SJSA1 (cell line): ENCODE measurements around the gene EOGT. TPM values are rescaled to one million over a fixed set of nuclear protein-coding genes. Genes with fewer than 3 reads are reported as not detected.

Experiments
- DNase-seq, 2 experiments: peaks; one replicate each; pipeline ENCODE4 v3.0.0-alpha.2; 2015 to 2020; ENCODE audit warnings: low spot score in 2 of 2, low read depth in 1 of 2
- H3K27ac ChIP-seq: fragments of 250-450 bp; sonication (Bioruptor Pico); 2 replicates; pipeline ENCODE4 v1.5.1; 2020; ENCODE audit warnings: mild to moderate bottlenecking, moderate library complexity
- H3K27me3 ChIP-seq: fragments of 250-450 bp; sonication (Bioruptor Pico); replicated peaks from 2 replicates; pipeline ENCODE4 v1.5.1; 2020; ENCODE audit warnings: mild to moderate bottlenecking, moderate library complexity
- H3K36me3 ChIP-seq: fragments of 250-450 bp; sonication (Bioruptor Pico); 2 replicates; pipeline ENCODE4 v1.5.1; 2020; ENCODE audit warnings: mild to moderate bottlenecking
- H3K4me1 ChIP-seq: fragments of 250-450 bp; sonication (Bioruptor Pico); replicated peaks from 2 replicates; pipeline ENCODE4 v1.6.1; 2021; ENCODE audit warnings: mild to moderate bottlenecking
- H3K4me3 ChIP-seq: fragments of 250-450 bp; sonication (Bioruptor Pico); 2 replicates; pipeline ENCODE4 v1.5.1; 2020; ENCODE audit warnings: mild to moderate bottlenecking
- H3K9me3 ChIP-seq: fragments of 250-450 bp; sonication (Bioruptor Pico); replicated peaks from 2 replicates; pipeline ENCODE4 v1.5.1; 2020; ENCODE audit warnings: mild to moderate bottlenecking
- total RNA-seq: library from RNA; depleted of rRNA; stranded (reverse); fragments of >200 nt; shearing (Covaris generic); gene quantifications from 2 replicates; pipeline ENCODE4 v1.2.3, GENCODE V29; 2014; rRNA removed

The EOGT gene
- 23.3 and 43.0 TPM in 2 replicates for total RNA-seq

DNA sequence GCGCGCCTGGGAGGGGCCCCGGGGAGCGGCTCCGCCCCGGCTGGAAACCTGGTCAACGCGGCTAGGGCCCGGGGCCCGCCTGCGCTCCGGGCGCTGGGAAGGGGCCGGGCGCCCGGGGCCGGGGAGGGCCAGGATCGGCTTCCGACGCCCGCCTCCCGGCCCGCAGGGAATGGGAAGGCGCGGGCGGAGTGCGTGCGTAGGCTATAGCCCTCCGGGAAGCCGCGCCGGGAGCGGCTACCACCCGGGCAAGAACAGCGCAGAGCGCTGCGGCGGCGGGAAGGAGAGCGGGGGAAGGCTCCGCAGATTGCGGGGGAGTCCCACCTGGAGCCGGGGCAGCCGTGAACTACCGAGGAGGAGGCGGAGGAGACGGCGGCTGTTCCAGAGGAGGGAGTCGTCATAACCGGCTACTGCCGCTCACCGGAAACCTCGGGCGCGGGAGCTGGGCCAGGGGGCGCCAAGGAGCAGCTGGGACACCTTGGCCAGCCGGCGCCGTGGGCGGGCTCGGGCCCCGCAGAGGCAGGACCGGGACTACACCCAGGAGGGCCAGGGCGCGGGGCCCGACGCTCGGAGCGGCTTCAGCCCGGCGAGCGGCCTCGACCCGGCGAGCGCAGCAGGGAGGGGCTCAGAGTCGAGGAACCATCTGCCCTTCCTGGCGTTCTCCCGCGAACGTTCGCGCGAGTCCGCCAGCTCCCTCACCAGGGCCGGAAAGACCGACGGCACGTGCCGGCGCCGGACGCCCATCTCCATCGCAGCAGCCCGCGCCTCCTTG lies at the start of gene EOGT:
TSS of gene EOGT (minus strand) at position 432 of the 769 bp plus-strand sequence. CDS start 3,838 bp downstream, outside the sequence.
- Histone ChIP-seq H3K27ac (peak within 1 kb of the TSS; percentile 94), H3K4me1 (peaks cover 35% of the 10 kb centered on the region), H3K4me3 (peak within 1 kb of the TSS; percentile 85), H3K36me3 (peaks cover 34% of the 10 kb centered on the region), H3K27me3 (no peaks in the 10 kb centered on the region), H3K9me3 (no peaks in the 10 kb centered on the region)
- DNase-seq: peak; percentile 87 to 88

DNA sequence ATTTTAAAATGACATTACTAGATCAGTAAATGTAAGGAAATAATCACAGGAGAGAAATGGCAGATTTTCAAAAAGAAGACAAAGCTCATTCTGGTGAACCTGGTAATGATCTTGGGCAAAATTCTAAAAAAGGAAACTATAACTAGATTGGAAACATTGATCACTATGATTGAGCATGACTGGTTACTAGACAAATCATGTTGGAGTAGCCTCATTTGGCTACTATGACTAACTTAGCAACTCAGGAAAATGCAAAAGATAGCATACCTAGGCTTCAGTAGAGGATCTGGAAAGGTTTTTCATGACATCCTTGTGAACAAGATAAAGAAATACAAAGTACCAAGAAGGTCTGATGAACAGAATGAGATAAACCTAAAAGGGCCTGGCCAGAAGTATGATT lies 46.2 kb upstream of the EOGT start:
- no peaks in the 10 kb centered on the region for H3K9me3 ChIP-seq

DNA sequence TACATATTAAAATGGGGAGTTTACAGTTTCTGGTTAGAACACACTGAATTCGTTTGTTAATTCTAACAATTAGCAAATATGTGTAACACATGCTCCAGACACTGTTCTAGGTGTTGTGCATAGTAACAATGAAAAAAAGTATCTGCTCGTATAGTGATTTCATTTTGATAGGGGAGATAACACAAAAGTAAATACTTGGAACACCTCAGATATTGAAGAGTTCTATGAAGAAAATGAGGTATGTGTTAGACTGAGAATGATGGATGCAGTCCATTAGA lies 45.4 kb upstream of the EOGT start:
- Histone ChIP-seq H3K27ac (no peak overlapping the region), H3K36me3 (peaks cover 81% of the 10 kb centered on the region), H3K9me3 (no peaks in the 10 kb centered on the region), H3K27me3 (no peaks in the 10 kb centered on the region), H3K4me3 (no peak overlapping the region), H3K4me1 (no peaks in the 10 kb centered on the region)
- DNase-seq: no peak

More for the DNA sequence above, 46.2 kb upstream of the EOGT start:
- Histone ChIP-seq H3K27ac (no peak overlapping the region), H3K4me3 (no peak overlapping the region), H3K27me3 (no peaks in the 10 kb centered on the region), H3K4me1 (no peaks in the 10 kb centered on the region), H3K36me3 (peaks cover 83% of the 10 kb centered on the region)
- no peak for DNase-seq

DNA sequence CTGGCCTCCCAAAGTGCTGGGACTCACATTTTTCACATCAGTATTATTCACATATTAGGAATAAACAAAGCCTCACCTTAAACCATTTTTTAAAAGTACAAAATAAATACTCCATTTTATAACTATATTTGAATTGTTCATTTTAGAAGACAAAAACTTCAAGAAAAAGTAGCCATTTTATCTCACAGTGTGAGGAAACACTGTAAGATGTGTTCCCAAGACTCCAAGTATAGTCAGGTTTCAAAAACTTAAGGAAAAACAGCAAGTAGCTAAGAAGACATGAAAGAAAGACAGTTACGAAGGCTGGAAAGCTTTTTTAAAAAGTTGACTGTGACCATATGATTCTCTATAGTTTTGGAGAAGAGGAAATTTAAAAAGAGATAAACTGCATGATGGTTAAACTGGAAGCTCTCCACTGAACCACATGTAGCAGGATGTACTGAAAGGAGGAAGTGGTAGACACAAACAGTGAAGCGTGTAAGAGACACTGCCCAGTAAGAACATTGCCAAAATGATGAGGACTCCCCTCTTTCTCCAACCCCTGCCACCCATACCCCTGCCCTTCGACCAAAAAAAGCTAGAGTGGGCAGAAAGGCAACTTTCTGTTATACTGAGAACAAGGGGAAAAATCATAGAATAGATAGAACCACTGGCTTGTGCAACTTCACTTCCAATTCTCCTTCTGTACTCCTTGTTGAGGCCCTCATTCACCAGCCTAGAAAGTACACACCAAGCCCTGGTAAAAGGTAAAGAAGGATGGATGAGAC lies 44.9 kb upstream of the EOGT start:
- Histone ChIP-seq H3K4me1 (no peaks in the 10 kb centered on the region), H3K9me3 (no peaks in the 10 kb centered on the region), H3K27me3 (no peaks in the 10 kb centered on the region), H3K4me3 (no peak overlapping the region), H3K27ac (no peak overlapping the region), H3K36me3 (peaks cover 83% of the 10 kb centered on the region)
- DNase-seq: no peak

DNA sequence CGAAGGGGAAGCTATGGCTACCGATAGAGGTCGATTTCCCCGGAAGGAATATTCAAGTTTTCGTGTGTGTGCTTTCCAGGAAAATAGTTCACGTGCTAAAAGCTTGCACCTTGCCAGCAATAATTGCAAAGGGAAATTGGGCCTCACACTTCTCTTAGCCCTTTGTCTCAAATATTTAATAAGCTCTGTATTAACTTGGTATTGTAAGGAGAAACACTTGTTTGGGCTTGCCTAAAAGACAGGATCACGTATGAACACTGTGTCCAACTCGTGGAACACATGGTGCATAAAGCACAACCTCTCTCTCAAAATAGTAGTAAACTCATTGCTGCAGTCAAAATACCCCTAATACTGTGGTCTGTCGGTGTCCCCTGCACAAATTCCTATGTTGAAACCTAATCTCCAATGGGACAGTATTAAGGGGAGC lies 39.0 kb upstream of the EOGT start:
- Histone ChIP-seq H3K36me3 (peaks cover 51% of the 10 kb centered on the region), H3K27me3 (no peaks in the 10 kb centered on the region), H3K4me1 (peaks cover 4% of the 10 kb centered on the region), H3K4me3 (peak overlapping the region; percentile 63), H3K9me3 (no peaks in the 10 kb centered on the region), H3K27ac (peak overlapping the region; percentile 83)
- no peak for DNase-seq

DNA sequence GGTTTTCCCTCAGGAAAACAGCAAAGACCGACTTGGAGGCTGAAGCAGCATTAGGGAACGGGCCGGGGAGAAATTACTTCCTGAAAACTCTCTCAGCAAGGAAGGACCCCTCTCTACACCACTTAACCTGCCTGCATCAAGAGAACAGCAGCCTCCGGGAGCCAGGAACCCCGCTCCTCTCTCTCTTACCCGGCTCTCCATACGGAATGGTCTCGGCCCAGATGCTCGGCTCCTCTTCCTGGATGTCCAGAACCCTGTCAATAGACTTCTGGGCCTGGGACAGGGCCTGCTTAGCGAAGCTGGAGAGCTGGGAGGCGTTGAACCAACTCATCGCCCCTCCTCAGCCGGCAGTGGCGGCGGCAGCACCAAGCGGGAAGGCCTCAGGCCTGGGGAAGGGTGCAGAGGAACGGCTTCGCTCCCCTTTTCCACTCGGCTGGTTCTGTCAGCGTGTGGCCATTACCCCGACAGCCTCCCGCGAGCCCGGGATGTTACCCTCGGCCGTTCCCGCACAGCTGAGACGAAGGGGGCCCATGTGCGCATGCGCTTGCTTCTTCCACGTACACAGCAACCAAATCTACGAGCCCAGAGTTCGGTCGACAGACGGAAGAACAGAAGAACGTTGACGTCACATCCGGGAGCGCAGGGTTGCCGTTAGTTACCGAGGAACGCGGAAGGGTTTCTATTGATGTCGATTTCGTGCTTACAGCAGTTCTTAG lies 38.4 kb upstream of the EOGT start, which contains the start of gene TMF1:
TSS of gene TMF1 (minus strand) at position 578 of the 716 bp plus-strand sequence. CDS start at position 331, 247 bp downstream.
- Histone ChIP-seq H3K27me3 (no peaks in the 10 kb centered on the region), H3K27ac (peak within 1 kb of the TSS; percentile 83), H3K36me3 (peaks cover 51% of the 10 kb centered on the region), H3K4me1 (peaks cover 4% of the 10 kb centered on the region), H3K9me3 (no peaks in the 10 kb centered on the region), H3K4me3 (peak within 1 kb of the TSS; percentile 63)
- peak; percentile 93 to 96 for DNase-seq

DNA sequence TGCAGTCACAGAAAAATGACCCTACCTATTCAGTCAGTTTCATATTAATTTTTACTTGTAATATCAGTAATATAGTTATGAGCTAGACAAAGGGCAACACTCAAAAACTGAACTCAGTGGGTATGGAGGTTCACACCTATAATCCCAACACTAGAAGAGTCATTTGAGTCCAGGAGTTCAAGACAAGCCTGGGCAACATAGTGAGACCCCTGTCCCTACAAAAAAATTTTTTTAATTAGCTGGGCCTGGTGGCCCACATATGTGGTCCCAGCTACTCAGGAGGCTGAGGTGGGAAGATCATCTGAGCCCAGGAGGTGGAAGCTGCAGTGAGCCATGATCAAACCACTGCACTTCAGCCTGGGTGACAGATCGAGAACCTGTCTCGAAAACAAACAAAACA lies 35.5 kb upstream of the EOGT start:
- H3K27me3 ChIP-seq: no peaks in the 10 kb centered on the region
- H3K4me3 ChIP-seq: no peak overlapping the region
- no peaks in the 10 kb centered on the region for H3K9me3 ChIP-seq

DNA sequence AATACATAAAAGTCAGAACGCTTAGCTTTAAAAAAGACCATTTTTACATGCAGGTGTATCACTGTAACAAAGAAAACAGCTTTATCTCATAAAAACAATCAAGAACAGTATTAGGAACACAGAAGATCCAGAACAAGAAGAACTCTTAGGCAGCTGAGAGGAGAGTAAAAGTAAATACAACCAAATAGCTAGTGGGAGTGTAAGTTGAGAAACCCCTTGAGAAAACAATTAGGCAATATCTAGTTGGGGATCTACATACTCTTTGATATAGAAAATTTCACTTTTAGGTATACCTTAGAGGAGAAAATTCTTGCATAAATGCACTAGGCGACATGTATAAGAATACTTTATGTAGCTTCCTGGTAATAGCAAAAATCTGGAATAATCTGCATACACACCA lies 31.1 kb upstream of the EOGT start:
- Histone ChIP-seq H3K27ac (no peak overlapping the region), H3K27me3 (no peaks in the 10 kb centered on the region), H3K4me3 (no peak overlapping the region), H3K36me3 (peaks cover 84% of the 10 kb centered on the region), H3K4me1 (no peaks in the 10 kb centered on the region), H3K9me3 (no peaks in the 10 kb centered on the region)
- no peak for DNase-seq

More for the DNA sequence above, 35.5 kb upstream of the EOGT start:
- no peak for DNase-seq
- peaks cover 62% of the 10 kb centered on the region for H3K36me3 ChIP-seq
- no peak overlapping the region for H3K27ac ChIP-seq
- H3K4me1 ChIP-seq: peaks cover 4% of the 10 kb centered on the region

DNA sequence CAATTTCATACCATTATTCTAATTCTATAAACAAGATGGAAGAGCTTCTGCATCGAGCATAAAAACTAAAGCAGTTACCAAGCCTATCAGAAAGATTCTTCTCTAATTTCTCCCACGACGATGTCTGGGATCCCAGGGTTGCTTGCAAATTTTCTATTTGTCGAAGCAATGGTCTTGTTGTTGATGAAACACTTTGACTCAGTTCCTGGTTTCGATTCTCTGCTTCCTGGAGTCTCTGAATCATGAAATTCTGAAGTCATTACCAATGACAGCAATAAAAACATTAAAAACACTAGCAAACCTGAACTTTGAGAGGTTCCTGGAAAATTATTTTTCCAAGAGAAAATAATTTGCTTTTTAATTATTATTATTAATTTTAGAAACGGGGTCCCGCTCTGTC lies 20.0 kb upstream of the EOGT start:
- H3K4me1 ChIP-seq: no peaks in the 10 kb centered on the region
- H3K9me3 ChIP-seq: no peaks in the 10 kb centered on the region
- no peaks in the 10 kb centered on the region for H3K27me3 ChIP-seq
- H3K27ac ChIP-seq: no peak overlapping the region
- H3K4me3 ChIP-seq: no peak overlapping the region
- H3K36me3 ChIP-seq: peaks cover 76% of the 10 kb centered on the region
- no peak for DNase-seq

DNA sequence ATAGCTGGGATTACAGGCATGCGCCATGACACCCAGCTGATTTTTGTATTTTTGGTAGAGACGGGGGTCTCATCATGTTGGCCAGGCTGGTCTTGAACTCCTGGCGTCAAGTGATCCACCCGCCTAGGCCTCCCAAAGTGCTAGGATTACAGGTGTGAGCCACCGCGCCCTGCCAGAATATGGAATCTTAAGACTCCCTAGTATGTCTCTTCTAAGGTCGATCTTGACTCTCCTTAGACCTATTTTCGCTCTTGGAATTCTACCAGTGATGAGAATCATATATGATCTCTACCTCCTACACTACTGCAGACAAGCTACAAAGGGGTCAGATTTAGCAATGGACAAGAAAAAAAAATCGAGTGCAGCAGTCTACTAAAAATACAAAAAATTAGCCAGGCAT lies 19.3 kb upstream of the EOGT start:
- DNase-seq: no peak
- H3K27me3 ChIP-seq: no peaks in the 10 kb centered on the region
- H3K27ac ChIP-seq: no peak overlapping the region
- H3K4me3 ChIP-seq: no peak overlapping the region
- H3K9me3 ChIP-seq: no peaks in the 10 kb centered on the region
- H3K36me3 ChIP-seq: peaks cover 76% of the 10 kb centered on the region
- no peaks in the 10 kb centered on the region for H3K4me1 ChIP-seq

DNA sequence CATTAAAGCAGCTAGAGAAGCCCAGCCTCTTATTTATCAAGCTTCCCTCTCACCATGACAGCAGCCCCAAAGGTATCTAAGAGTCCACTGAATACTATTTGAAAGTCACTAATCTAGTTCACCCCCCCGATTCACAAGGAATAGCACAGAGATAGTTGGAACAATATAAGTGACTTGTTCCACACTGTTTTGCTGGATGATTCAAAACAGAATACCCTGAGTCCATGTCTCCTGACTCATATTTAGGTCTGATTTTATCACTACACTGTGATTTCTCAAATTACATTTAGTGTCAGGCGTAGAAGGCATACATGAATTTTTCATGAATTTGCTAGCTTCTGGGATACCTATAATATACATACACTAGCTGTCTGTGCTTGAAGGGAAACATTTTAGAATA lies 18.7 kb upstream of the EOGT start:
- H3K36me3 ChIP-seq: peaks cover 79% of the 10 kb centered on the region
- no peak overlapping the region for H3K27ac ChIP-seq

DNA sequence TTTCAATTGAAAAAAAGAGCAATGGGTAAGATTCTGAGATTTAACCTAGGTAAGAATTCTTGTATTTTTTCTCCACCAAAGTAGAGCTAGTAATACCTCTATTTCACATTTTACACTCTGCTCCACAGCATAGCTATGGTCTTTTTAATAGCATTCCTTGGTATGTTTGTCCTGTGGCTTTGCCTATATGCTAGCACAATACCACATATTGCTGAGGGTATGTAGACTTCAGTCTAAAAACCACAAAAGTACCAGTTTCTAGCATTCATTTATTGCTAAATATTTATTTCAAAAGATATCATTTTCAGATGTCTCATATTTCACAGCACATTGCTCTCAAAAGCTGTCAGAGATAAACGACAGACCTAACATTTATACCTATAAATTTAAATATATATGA lies 18.2 kb upstream of the EOGT start:
- Histone ChIP-seq H3K36me3 (peaks cover 80% of the 10 kb centered on the region), H3K4me3 (no peak overlapping the region)
- no peak for DNase-seq

More for the DNA sequence above, 18.7 kb upstream of the EOGT start:
- no peaks in the 10 kb centered on the region for H3K27me3 ChIP-seq
- no peaks in the 10 kb centered on the region for H3K9me3 ChIP-seq
- H3K4me1 ChIP-seq: no peaks in the 10 kb centered on the region
- no peak overlapping the region for H3K4me3 ChIP-seq
- no peak for DNase-seq

DNA sequence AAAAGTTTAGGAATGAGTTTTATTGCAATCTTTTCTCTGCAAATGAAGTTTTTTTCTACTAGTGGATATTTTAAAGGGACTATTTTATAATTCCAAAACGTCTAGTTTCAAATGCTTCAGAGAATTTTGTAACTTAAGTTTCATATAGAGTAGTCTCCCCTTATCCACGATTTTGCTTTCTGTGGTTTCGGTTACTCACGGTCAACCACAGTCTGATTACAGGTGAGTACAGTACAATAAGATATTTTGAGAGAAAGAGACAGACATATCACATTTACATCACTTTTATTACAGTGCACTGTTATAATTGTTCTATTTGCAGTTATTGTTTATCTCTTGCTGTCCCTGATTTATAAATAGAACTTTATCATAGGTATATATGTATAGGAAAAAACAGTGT lies 7.4 kb upstream of the EOGT start:
- no peak overlapping the region for H3K4me3 ChIP-seq
- no peak for DNase-seq
- no peaks in the 10 kb centered on the region for H3K9me3 ChIP-seq
- no peaks in the 10 kb centered on the region for H3K27me3 ChIP-seq
- H3K27ac ChIP-seq: no peak overlapping the region
- no peaks in the 10 kb centered on the region for H3K4me1 ChIP-seq
- H3K36me3 ChIP-seq: peaks cover 32% of the 10 kb centered on the region

More for the DNA sequence above, 18.2 kb upstream of the EOGT start:
- no peaks in the 10 kb centered on the region for H3K4me1 ChIP-seq
- H3K27me3 ChIP-seq: no peaks in the 10 kb centered on the region
- no peak overlapping the region for H3K27ac ChIP-seq
- H3K9me3 ChIP-seq: no peaks in the 10 kb centered on the region

DNA sequence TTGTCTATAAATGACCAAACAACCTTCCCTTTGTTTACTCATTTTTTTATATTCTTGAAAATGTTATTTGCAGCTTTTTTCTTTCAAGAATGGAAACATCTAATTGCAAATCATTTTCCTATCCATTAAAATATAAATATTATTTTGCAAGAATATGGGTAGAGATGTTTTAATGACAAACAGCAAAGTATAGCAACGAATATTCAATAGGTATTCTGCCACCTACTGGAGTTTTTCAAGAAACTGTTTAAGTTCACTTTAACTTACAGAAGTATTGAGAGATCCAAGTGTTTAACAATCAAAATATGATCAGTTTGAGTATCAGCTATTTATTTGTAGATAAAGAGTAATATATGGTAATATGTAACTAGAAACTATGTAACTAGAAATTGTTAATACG lies 6.9 kb upstream of the EOGT start:
- DNase-seq: no peak
- Histone ChIP-seq H3K27me3 (no peaks in the 10 kb centered on the region), H3K4me1 (no peaks in the 10 kb centered on the region), H3K9me3 (no peaks in the 10 kb centered on the region), H3K27ac (no peak overlapping the region), H3K4me3 (no peak overlapping the region), H3K36me3 (peaks cover 27% of the 10 kb centered on the region)
